ENCODE results near the gene ARHGAP45.
A peak's percentile ranks its signal among the peaks of the same experiment; 100 is the strongest.
"Not testable (repeated sequence)": the region's sequence is repeated elsewhere in the genome, so short reads cannot be mapped to it uniquely, and the experiment has no call there.

ARHGAP45 gene

DNA sequence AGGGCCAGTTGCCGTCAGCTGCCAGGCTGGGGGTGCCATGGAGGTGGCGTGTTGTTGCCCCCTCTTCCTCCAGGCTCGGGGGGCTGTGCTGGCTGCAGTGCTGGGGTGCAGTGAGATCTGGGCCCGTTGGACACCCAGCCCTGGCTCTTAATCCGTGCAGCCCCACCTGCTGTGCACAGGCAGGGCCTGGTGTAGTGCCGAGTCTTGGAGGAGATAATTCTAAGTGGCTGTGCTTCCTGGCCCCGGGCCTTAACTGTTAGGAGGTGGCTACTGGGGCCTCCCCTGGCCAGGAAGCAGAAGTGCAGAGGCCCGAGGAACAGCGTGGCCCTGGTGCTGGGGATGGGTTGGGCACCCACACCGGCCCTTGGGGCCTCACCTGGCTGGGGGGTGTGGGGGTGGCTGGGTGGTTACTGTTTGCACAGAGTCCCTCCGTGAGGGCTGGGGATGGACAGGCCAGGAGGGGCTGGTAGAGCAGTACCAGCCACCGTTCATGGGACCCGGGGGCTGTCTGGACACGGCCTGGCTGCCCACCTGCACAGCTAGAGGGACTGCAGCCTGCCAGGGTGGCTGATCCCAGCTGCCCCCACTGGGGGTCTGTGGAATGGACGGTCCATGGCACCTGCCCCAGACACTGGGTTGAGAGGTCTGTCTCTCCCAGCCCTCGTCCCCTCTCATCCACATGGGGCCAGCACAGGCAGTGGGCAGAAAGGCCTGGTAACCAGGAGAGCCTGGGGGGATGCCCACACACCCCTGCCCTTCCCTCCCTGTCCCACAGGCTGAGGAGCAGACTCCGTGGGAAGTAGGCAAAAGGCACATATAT, 40.1 kb downstream of the ARHGAP45 start:
- DNase-seq: no peak

- DNase-seq: no peak
Observed at GRCh38 chr19:1107661-1108261, 40.8 kb downstream of the ARHGAP45 start.

GRCh38 chr19:1108291-1109031, 41.5 kb downstream of the ARHGAP45 start:
- DNase-seq: no peak

- no peak for DNase-seq
Observed at GRCh38 chr19:1109032-1109551, 42.1 kb downstream of the ARHGAP45 start.

GRCh38 chr19:1109697-1110671, 43.0 kb downstream of the ARHGAP45 start:
- no peak for DNase-seq

- no peak for DNase-seq
Observed at GRCh38 chr19:1110809-1111640, 44.1 kb downstream of the ARHGAP45 start.

DNA sequence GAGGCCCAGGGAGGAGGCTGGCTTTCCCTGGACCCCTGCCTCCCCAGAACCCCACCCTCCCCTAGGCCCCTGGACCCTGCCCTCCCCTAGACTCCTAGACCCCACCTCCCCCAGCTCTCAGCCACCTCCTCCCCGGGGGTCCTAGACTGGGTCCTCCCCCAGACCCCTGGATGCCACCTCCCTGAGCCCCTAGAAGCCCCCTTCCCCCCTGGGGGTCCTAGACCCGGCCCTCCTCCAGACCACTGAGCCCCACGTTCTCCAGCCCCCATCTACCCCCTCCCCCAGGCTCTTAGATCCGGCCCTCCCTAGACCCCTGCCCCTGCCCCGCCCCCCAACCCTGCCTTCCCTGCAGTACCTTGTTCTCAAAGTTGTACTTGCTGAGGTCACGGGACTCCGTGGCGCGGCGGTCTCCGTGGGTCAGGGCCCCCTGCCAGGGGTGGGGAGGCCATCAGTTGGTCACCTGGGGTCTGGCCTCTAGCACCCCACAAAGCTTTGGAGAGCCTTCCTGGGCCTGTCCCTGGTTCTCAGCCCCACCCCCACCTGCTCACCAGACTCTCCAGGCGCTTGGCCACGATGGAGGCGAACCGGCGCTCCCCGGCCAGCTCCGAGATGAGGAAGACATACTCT, 44.8 kb downstream of the ARHGAP45 start:
- no peak for DNase-seq

- peak; percentile 69 for DNase-seq
Observed at GRCh38 chr19:1112268-1113029, 45.5 kb downstream of the ARHGAP45 start.

DNA sequence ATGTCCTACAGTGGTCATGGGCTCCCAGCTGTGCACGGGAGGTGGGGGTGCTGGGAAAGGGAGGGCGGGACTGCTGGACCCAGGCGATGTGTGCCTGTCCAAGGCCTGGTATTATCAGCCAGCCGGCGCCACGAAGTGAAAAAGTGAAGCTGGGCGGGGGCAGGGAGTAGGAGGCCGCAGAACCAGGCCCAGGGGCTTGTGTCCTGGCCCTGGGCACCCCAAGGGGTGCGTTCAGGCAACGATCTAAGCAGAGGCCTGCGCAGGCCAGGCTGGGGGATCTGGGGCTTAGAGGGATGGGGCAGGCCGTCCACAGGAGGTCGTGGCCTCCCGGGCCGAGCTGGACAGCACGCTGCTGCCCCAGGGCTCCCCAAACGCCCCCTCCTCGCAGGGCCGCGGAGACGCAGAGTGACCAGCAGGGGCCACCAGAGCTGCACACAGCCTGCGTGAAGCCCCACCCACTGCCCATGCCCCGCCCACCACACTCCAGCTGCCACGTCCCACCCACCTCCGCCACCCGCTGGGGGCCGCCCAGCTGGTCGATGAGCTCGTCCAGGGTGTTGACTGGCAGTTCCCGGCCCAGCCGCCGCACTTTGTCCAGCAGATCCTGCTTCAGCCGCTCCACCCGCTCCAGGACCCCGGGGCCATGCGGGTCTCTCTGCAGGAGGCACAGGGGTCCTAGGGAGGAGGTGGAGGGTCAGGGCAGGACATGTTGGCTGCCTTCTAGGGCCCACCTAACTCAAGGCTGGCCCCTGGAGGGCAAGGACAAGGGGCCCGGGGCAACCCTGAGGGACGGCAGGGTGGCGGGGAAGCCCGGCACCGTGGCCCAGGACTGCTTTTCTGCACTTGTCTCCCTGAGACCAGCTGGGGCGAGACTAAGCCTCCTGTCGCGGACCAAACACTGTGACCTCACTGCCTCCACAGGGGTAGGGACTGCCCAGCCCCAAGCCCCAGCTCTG, 46.3 kb downstream of the ARHGAP45 start:
- peak; percentile 96 for DNase-seq

DNA sequence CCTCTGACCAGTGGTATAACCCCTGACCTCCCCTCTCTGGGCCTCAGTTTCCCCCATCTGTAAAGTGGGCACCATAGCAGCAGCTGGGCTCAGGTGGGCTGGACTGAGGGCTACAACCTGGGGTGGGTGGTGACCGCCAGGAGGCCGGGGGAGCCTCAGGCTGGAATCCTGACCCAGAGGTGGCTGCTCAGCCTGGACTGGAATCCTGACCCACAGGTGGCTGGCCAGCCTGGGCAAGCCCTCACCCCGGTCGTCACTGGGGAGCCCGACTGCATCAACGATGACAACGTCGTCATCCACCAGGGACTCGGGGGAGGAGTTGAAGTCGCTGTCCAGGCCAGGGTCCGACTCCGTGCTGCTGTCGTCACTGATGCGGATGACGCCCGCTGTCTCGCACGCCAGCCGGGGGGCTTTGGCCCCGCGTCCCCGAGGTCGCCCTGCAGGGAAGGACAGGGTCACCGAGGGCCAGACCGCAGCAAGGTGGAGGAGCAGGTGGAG, 47.1 kb downstream of the ARHGAP45 start:
- no peak for DNase-seq

- DNase-seq: not testable (repeated sequence)
Observed at GRCh38 chr19:1114728-1115127, 47.8 kb downstream of the ARHGAP45 start.

DNA sequence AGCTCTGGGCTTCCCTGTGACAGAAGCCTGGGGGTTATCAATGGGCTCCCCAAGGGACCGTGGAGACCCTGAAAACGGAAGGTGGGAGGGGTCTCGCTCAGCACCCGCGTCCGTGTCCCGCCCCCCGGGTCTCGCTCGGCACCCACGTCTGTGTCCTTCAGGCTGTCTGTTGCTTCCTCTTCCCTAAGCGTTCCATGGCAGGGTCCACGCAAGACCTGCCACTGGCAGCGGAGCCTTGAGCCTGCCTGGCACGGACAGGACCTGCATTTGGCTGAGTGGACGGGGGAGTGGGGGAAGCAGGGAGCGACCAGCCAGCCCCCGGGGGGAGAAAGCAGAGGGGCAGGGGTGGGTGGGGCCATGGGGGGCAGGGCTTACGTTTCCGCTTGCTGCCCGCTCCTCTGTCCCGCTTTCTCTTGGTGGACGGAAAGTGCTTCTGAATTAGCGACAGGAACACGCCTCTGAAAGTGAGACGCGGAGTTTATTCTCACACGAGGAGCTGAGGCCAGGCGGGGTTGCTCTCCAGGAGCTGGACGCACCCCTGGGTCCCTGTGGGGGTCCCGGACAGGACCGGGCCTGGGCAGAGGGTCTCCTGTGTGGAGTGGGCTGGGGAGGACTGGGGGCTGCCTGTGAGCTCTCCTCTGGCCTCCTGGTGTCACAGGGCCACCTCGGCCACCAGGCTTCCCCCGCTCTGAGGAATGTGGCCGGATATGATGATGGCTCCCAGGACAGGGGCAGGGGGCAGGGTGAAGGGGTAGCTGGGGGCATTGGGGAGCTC, 48.9 kb downstream of the ARHGAP45 start:
- DNase-seq: no peak

DNA sequence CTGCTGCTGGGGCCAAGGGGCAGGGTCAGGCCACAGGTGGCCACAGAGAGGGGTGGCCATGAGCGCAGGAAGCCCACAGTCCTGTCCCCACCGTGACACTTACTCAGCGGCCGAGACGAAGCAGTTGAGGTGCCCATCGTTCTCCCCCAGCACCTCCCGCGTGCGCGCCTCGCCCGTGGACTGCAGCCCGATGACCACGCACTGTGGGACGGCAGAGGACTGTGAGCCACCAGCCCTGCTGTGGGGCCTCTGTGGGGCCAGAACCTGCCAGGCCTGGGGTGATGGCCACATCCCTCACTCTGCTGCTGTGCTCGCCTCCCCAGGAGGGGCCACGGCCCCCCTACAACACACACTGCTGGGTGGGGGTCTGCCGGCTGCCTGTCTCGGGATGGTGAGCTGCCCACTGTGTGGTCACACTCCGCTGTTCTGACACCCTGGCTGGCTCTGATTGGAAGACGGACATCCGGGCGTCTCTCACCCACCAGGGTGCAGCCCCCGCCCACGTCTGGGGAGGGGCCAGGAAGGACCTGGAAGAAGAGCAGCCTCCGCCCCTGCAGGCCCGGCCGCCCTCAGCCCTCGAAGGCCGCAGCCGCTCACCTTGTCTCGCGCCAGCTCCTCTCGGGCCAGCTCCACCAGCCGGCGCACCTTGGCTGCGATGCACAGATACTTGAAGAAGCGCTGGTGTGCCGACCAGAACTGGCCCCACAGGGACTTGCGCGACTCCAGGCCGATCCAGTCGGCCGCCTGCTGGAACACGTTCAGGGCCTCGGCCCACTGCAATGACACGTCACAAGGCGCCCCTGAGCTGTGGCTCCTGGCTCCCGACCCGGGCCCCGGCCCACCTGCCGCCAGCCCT, 50.0 kb downstream of the ARHGAP45 start:
- DNase-seq: no peak

- no peak for DNase-seq
Observed at GRCh38 chr19:1117654-1118053, 50.7 kb downstream of the ARHGAP45 start.

DNA sequence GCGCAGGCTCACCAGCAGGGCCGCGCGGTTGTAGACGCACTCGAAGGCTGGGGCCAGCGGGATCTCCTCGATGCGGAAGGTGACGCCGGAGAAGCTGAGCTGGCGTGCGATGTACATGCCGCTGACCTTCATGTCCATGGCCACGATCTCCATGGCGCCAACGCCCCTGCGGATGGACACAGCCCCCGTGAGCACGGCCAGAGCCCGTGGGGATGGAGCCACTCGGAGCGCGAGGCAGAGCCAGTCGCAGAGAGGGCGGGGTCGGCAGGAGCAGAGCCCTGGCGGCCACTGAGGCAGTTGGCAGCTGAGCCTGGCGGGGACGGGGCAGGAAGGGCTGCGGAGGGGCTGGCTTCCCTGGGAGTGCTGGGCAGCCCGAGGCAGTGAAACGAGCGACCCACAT, 52.0 kb downstream of the ARHGAP45 start:
- DNase-seq: no peak

DNA sequence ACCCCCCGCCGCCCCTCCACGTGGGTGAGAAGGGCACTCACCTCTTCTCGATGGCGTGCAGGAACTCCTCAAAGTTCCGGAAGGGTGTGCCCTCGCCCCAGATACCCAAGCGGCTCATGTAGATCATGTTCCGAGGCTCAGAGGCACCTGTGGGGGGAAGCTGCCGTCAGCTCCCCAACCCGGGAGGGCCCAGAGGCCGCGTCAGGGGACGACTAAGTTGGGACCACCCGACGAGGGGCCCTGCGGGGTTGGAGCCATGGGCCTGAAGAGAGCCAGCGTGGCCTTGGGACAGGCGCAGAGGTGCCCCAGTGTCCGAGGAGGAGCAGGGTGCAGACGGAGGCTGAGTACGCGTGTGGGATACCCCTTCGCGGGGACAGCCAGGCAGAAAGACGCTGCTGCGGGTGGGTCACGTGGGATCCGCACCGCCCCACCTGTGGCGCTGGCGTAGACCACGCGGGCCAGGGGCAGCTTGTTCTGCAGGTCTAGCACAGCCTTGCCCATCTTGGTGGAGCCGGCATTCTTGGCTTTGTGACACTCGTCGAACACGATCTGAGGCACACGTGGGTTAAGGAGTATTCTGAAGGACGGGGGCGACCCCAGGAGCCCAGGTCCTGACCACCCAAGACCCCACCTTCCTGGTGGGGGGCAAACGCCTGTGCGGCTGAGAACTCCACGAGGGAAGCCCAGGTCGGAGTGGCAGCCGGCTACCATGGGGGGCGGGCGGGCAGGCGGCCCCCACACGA, 52.7 kb downstream of the ARHGAP45 start:
- no peak for DNase-seq

Measured in left hindlimb (tissue), 1 donor.